HepG2 (cell line): Measurements from ENCODE around the gene QSOX2. TPM values are rescaled to one million over a fixed set of nuclear protein-coding genes. Genes with fewer than 3 reads are reported as not detected.

Source experiments
- CAMTA2 ChIP-seq: sonication (generic); formaldehyde crosslinking; IDR thresholded peaks from 2 replicates; pipeline ENCODE4 v1.4.0; 2020; ENCODE audit warnings: mild to moderate bottlenecking, missing genetic modification reagents, borderline replicate concordance
- STAT5B ChIP-seq: sonication (generic); formaldehyde crosslinking; IDR thresholded peaks from 2 replicates; pipeline ENCODE4 v1.4.0; 2020; ENCODE audit warnings: missing genetic modification reagents
- ZNF318 ChIP-seq: sonication (generic); formaldehyde crosslinking; IDR thresholded peaks from 2 replicates; pipeline ENCODE4 v1.4.0; 2020; ENCODE audit warnings: mild to moderate bottlenecking, missing genetic modification reagents
- polyA plus RNA-seq, 8 experiments: library from polyadenylated mRNA; depleted of rRNA in 3 of 8; stranded (reverse) in 7 of 8; unstranded in 1 of 8; fragments of >200 nt; fragmentation: Illumina TruSeq in 4 of 8; extraction: Trizol in 4 of 8; gene quantifications; 2 replicates each; pipeline versions ENCODE4 v1.2.1 to v1.2.3, GENCODE V29; 2011 to 2016; ENCODE audit warnings: low read depth in 4 of 8, missing spikeins in 1 of 8, mixed read lengths in 1 of 8; ENCODE audit not compliant: insufficient read depth in 1 of 8
- total RNA-seq, 5 experiments: library from RNA; depleted of rRNA; stranded (reverse); fragments of >200 nt; fragmentation: Illumina TruSeq; extraction: Trizol; gene quantifications; 2 replicates each; pipeline ENCODE4 v1.2.3, GENCODE V29; 2016; ENCODE audit warnings: low read depth in 1 of 5

Gene QSOX2
- total and polyA plus RNA-seq, 2 of the 13 experiments (the other 11 are each of a cell fraction or from before 2014, with no cell fraction given), result 27.1 to 42.1 TPM

- TF ChIP-seq ZNF318 (CRISPR knock-in tag) (no peak), STAT5B (no peak), CAMTA2 (CRISPR knock-in tag) (no peak)
Observed at GRCh38 chr9:136265561-136266355, 20.1 kb upstream of the QSOX2 start (continued).
